ENCODE measurements around the gene NUP98. TPM values are rescaled to one million over a fixed set of nuclear protein-coding genes. Genes with fewer than 3 reads are reported as not detected.

NUP98 gene
- polyA plus RNA-seq, 2 of the 4 experiments (the other 2 are of a cell fraction) = 54.2 to 121 TPM

DNA sequence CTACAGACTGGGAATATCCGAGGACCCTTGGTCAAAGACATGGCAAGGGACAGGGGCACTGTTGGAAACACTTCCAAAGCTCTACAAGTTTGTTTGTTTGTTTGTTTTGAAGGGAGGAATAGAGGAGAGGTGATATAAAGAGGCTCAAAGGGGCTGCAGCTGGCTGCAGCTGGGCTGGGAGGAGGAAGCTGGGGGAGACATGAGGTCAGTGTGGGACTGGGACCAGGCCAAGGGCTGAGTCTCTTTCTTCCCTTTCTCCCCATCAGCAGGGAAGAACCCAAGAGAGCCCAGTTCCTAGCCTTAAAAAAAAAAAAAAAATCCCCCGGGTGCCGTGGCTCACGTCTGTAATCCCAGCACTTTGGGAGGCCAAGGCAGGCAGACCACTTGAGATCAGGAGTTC, 38.4 kb upstream of the NUP98 start:
- FAIRE-seq (no peak), ATAC-seq (no peak), DNase-seq (ENCODE audit: low read depth in 1 of 2, low spot score in 1 of 2) (no peak)
- over 99% methylated on average over 4 of the region's 4 CpGs for WGBS (ENCODE audit: missing lambda C conversion rate)
- ChIA-PET CTCF (interaction anchor here (1.2 to 27.8 kb wide), 6 partner anchors 11 to 234 kb away, joined by 3 to 919 read pairs (median 10); partner anchors contain the start of genes PGAP2 and STIM1), POLR2A (no interaction called here)
- Histone ChIP-seq H3K27ac (no peak overlapping the region), H3K4me3 (no peak overlapping the region), H3K4me2 (no peak overlapping the region), H3K9me3 (no peaks in the 10 kb centered on the region), H3K4me1 (peaks cover 38% of the 10 kb centered on the region)
- TF ChIP-seq CHD2 (IDR thresholded peaks at IDR 0.05; ENCODE audit: low read length, partially characterized antibody) (no peak), MAFK (IDR thresholded peaks at IDR 0.05; ENCODE audit: partially characterized antibody) (no peak), ZSCAN20 (CRISPR knock-in tag; IDR thresholded peaks at IDR 0.05) (no peak), ZC3H11A (IDR thresholded peaks at IDR 0.05) (no peak), MYC (IDR thresholded peaks at IDR 0.05; ENCODE audit: borderline replicate concordance, low read length) (no peak), TFCP2L1 (CRISPR knock-in tag; IDR thresholded peaks at IDR 0.05) (no peak), KDM5A (IDR thresholded peaks at IDR 0.05) (no peak), CBX8 (IDR thresholded peaks at IDR 0.05) (no peak), RNF2 (IDR thresholded peaks at IDR 0.05; ENCODE audit: borderline replicate concordance, low read depth) (no peak), ZNF302 (CRISPR knock-in tag; IDR thresholded peaks at IDR 0.05) (no peak), EHMT2 (IDR thresholded peaks at IDR 0.05; ENCODE audit: low read depth) (no peak), RARB (CRISPR knock-in tag; IDR thresholded peaks at IDR 0.05) (no peak)
- TF ChIP-seq, protein P1, sequence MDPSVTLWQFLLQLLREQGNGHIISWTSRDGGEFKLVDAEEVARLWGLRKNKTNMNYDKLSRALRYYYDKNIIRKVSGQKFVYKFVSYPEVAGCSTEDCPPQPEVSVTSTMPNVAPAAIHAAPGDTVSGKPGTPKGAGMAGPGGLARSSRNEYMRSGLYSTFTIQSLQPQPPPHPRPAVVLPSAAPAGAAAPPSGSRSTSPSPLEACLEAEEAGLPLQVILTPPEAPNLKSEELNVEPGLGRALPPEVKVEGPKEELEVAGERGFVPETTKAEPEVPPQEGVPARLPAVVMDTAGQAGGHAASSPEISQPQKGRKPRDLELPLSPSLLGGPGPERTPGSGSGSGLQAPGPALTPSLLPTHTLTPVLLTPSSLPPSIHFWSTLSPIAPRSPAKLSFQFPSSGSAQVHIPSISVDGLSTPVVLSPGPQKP (IDR thresholded peaks at IDR 0.05; ENCODE audit: low read depth, low read length) = no peak
- TF ChIP-seq, protein P2, sequence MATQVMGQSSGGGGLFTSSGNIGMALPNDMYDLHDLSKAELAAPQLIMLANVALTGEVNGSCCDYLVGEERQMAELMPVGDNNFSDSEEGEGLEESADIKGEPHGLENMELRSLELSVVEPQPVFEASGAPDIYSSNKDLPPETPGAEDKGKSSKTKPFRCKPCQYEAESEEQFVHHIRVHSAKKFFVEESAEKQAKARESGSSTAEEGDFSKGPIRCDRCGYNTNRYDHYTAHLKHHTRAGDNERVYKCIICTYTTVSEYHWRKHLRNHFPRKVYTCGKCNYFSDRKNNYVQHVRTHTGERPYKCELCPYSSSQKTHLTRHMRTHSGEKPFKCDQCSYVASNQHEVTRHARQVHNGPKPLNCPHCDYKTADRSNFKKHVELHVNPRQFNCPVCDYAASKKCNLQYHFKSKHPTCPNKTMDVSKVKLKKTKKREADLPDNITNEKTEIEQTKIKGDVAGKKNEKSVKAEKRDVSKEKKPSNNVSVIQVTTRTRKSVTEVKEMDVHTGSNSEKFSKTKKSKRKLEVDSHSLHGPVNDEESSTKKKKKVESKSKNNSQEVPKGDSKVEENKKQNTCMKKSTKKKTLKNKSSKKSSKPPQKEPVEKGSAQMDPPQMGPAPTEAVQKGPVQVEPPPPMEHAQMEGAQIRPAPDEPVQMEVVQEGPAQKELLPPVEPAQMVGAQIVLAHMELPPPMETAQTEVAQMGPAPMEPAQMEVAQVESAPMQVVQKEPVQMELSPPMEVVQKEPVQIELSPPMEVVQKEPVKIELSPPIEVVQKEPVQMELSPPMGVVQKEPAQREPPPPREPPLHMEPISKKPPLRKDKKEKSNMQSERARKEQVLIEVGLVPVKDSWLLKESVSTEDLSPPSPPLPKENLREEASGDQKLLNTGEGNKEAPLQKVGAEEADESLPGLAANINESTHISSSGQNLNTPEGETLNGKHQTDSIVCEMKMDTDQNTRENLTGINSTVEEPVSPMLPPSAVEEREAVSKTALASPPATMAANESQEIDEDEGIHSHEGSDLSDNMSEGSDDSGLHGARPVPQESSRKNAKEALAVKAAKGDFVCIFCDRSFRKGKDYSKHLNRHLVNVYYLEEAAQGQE (IDR thresholded peaks at IDR 0.05) = no peak

DNA sequence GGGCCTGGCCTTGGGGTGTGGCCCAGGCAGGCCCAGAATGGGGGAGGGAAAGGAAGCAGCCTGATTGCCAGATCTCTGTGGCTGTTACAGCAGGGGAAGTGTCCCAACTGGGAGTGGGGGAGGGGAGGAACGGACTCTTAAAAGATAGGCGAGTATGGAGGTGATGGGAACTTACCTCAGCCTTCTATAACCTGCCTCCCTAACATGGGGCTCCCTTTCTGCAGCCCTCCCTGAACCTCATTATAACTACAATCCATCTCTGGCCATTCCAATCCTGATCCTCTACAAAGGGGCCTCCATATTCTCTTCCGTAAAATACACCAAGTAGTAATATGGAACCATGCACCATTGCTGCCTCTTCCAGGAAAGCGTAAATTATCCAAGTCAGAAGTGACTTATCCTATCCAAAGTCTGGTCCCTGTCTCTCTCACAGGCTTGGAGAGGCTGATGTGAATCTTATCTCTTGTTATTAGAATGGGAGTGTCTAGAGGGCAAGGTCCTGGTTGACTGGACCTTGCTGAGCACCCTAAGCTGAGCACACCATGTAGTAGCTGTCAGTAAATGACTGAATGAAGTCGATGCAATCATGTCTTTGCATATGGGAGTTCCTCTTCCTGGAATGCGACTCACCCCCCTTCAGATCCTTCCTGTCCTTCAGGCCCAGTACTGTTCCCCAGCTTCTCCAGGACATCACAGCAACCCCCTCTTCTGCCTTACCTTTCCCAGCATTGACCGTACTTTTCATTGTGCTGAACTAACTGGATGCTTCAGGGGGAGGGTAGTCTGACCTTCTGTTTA, 37.5 kb upstream of the NUP98 start:
- ChIA-PET POLR2A (no interaction called here), CTCF (interaction anchor here (0.7 to 27.8 kb wide), 8 partner anchors 10 to 238 kb away, joined by 3 to 919 read pairs (median 6); partner anchors contain the start of genes PGAP2 and STIM1)
- 86% methylated on average over 7 of the region's 7 CpGs for WGBS (ENCODE audit: missing lambda C conversion rate)
- H3K4me3 ChIP-seq = no peak overlapping the region
- H3K4me2 ChIP-seq = no peak overlapping the region
- H3K4me1 ChIP-seq = peaks cover 38% of the 10 kb centered on the region
- TF ChIP-seq FOSB (CRISPR knock-in tag; IDR thresholded peaks at IDR 0.05) (no peak), POLR2AphosphoS2 (conservative IDR thresholded peaks at IDR 0.05; ENCODE audit: low read length) (no peak), EHF (CRISPR knock-in tag; IDR thresholded peaks at IDR 0.05) (no peak), KDM5A (IDR thresholded peaks at IDR 0.05) (no peak), CBX2 (IDR thresholded peaks at IDR 0.05; ENCODE audit: borderline replicate concordance, low read depth) (no peak), PHF8 (IDR thresholded peaks at IDR 0.05; ENCODE audit: borderline replicate concordance, low read depth) (no peak), KDM1A (IDR thresholded peaks at IDR 0.05; ENCODE audit: low read depth) (no peak), FOXS1 (CRISPR knock-in tag; IDR thresholded peaks at IDR 0.05) (no peak), CBX8 (IDR thresholded peaks at IDR 0.05) (no peak), RARB (CRISPR knock-in tag; IDR thresholded peaks at IDR 0.05) (no peak), MYC (IDR thresholded peaks at IDR 0.05; ENCODE audit: borderline replicate concordance, low read length) (no peak), RCOR1 (IDR thresholded peaks at IDR 0.05; ENCODE audit: low read depth, low read length) (no peak), HOXB5 (CRISPR knock-in tag; IDR thresholded peaks at IDR 0.05) (no peak)
- TF ChIP-seq, protein P3, sequence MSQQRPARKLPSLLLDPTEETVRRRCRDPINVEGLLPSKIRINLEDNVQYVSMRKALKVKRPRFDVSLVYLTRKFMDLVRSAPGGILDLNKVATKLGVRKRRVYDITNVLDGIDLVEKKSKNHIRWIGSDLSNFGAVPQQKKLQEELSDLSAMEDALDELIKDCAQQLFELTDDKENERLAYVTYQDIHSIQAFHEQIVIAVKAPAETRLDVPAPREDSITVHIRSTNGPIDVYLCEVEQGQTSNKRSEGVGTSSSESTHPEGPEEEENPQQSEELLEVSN (IDR thresholded peaks at IDR 0.05; ENCODE audit: borderline replicate concordance, low read depth) = no peak
- TF ChIP-seq, protein P4, sequence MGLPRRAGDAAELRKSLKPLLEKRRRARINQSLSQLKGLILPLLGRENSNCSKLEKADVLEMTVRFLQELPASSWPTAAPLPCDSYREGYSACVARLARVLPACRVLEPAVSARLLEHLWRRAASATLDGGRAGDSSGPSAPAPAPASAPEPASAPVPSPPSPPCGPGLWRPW (IDR thresholded peaks at IDR 0.05) = no peak
- TF ChIP-seq, protein P5, sequence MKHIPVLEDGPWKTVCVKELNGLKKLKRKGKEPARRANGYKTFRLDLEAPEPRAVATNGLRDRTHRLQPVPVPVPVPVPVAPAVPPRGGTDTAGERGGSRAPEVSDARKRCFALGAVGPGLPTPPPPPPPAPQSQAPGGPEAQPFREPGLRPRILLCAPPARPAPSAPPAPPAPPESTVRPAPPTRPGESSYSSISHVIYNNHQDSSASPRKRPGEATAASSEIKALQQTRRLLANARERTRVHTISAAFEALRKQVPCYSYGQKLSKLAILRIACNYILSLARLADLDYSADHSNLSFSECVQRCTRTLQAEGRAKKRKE (CRISPR knock-in tag; IDR thresholded peaks at IDR 0.05; ENCODE audit: low read depth) = no peak
- no peak for DNase-seq (ENCODE audit: low read depth in 1 of 2, low spot score in 1 of 2)
- ATAC-seq = no peak
- FAIRE-seq = no peak
- H3K9me3 ChIP-seq = no peaks in the 10 kb centered on the region
- no peak overlapping the region for H3K27ac ChIP-seq

Measured in A549 (cell line).